Endothelial cell (in vitro differentiated cells): ENCODE measurements around the gene AKR1C1. TPM values are rescaled to one million over a fixed set of nuclear protein-coding genes. Genes with fewer than 3 reads are reported as not detected.
"Not testable (repeated sequence)": the region's sequence is repeated elsewhere in the genome, so short reads cannot be mapped to it uniquely, and the experiment has no call there.

Experiments used
- DNase-seq: peaks from one replicate; pipeline ENCODE4 v3.0.0; 2021; ENCODE audit warnings: low spot score
- H3K27ac Mint-ChIP-seq: one replicate; pipeline ENCODE4 v1.8.0; 2021; ENCODE audit warnings: mixed read lengths, inconsistent platforms; ENCODE audit not compliant: unreplicated experiment
- H3K27me3 Mint-ChIP-seq: one replicate; pipeline ENCODE4 v1.8.0; 2021; ENCODE audit warnings: mild to moderate bottlenecking, moderate library complexity, mixed read lengths, inconsistent platforms; ENCODE audit not compliant: unreplicated experiment
- H3K36me3 Mint-ChIP-seq: one replicate; pipeline ENCODE4 v1.8.0; 2021; ENCODE audit warnings: mild to moderate bottlenecking, low read depth, mixed read lengths, inconsistent platforms; ENCODE audit not compliant: unreplicated experiment
- H3K4me1 Mint-ChIP-seq: one replicate; pipeline ENCODE4 v1.8.0; 2021; ENCODE audit warnings: mild to moderate bottlenecking, mixed read lengths, inconsistent platforms; ENCODE audit not compliant: unreplicated experiment
- H3K4me3 Mint-ChIP-seq: one replicate; pipeline ENCODE4 v1.8.0; 2021; ENCODE audit warnings: mild to moderate bottlenecking, mixed read lengths, inconsistent platforms; ENCODE audit not compliant: unreplicated experiment
- H3K9me3 Mint-ChIP-seq: one replicate; pipeline ENCODE4 v1.8.0; 2021; ENCODE audit warnings: mixed read lengths, inconsistent platforms; ENCODE audit not compliant: unreplicated experiment
- CTCF ChIP-seq: fragments of 200-600 bp; sonication (generic); IDR thresholded peaks from one replicate; pipeline ENCODE4 v1.5.0; 2021; ENCODE audit warnings: antibody characterized with exemption; ENCODE audit not compliant: unreplicated experiment
- total RNA-seq: library from RNA; stranded (reverse); fragmentation: NEBNext Ultra II Directional; extraction: Animal tissue kit (Norgen Biotek cat#: 25700); gene quantifications from one replicate; pipeline ENCODE4 v1.2.1, GENCODE V29; 2021; ENCODE audit not compliant: unreplicated experiment

The AKR1C1 gene
- total RNA-seq, 1 donor from 2014 or later = 1.6 TPM

GRCh38 chr10:4941540-4942330, 21.5 kb upstream of the AKR1C1 start:
- no peak overlapping the region for H3K27ac Mint-ChIP-seq

DNA sequence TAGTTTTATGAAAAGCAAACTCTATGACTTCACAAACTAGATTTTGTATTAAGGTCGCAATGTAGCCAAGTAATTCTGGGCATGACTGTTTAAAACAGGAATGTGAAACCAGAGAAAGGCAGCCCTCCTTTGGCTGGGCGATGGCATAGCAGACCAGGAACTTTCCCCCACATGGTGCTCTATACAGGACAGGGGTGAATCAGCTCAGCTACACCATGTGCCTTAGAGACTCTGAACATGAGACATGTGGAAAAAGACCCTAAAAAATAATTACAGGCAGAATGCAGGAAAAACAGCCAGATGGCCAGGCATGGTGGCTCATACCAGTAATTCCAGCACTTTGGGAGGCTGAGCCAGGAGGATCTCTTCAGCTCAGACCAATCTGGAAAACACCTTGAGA, 20.3 kb upstream of the AKR1C1 start:
- H3K9me3 Mint-ChIP-seq, DNase-seq, H3K27ac Mint-ChIP-seq, H3K4me3 Mint-ChIP-seq, H3K4me1 Mint-ChIP-seq, H3K27me3 Mint-ChIP-seq, H3K36me3 Mint-ChIP-seq: not testable (repeated sequence)

More at GRCh38 chr10:4941540-4942330, 21.5 kb upstream of the AKR1C1 start:
- H3K9me3 Mint-ChIP-seq = no peaks in the 10 kb centered on the region
- H3K4me3 Mint-ChIP-seq = no peak overlapping the region
- TF ChIP-seq CTCF = no peak
- DNase-seq = no peak
- peaks cover 2% of the 10 kb centered on the region for H3K27me3 Mint-ChIP-seq
- H3K36me3 Mint-ChIP-seq = no peaks in the 10 kb centered on the region
- no peaks in the 10 kb centered on the region for H3K4me1 Mint-ChIP-seq

- H3K27me3 Mint-ChIP-seq, H3K36me3 Mint-ChIP-seq, H3K4me1 Mint-ChIP-seq, H3K27ac Mint-ChIP-seq, DNase-seq, H3K4me3 Mint-ChIP-seq, H3K9me3 Mint-ChIP-seq: not testable (repeated sequence)
Measured at GRCh38 chr10:4943416-4943815, 19.8 kb upstream of the AKR1C1 start.

DNA sequence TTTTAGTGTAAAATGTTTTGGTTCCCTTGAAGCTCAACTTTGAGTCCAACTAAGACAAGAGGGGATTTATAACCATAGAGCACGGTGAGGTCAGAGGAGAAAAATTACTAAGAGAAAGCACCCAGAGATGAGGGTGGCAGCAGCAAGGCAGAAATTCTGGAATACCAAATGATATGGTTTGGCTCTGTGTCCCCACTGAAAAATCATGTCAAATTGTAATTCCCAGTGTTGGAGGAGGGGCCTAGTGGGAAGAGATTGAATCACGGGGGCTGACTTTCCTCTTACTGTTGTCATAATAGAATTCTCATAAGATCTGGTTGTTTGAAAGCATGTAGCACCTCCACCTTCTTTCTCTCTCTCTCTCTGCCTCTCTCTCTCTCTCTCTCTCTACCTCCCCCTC, 19.4 kb upstream of the AKR1C1 start:
- no peak for TF ChIP-seq CTCF
- no peak overlapping the region for H3K4me3 Mint-ChIP-seq
- no peak for DNase-seq
- H3K27ac Mint-ChIP-seq = no peak overlapping the region
- no peaks in the 10 kb centered on the region for H3K36me3 Mint-ChIP-seq
- H3K9me3 Mint-ChIP-seq = no peaks in the 10 kb centered on the region
- no peaks in the 10 kb centered on the region for H3K4me1 Mint-ChIP-seq
- H3K27me3 Mint-ChIP-seq = peaks cover 2% of the 10 kb centered on the region

DNA sequence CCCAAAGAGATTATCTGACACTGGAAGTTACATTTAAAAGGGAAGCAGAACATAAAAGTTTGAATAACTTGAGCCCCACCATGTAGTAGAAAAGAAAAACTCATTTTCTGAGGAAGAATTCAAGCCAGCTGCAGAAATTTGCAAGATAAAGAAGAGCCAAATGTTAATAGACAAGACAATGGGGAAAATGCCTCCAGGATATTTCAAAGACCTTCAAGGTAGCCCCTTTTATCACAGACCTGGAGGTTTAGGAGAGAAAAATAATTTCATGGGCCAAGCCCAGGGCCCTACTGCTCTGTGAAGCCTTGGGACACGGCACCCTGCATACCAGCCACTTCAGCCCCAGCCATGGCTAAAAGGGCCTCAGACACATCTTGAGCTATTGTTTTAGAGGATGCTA, 18.4 kb upstream of the AKR1C1 start:
- Mint-ChIP-seq H3K27me3 (peaks cover 2% of the 10 kb centered on the region), H3K36me3 (no peaks in the 10 kb centered on the region), H3K9me3 (no peaks in the 10 kb centered on the region), H3K4me1 (no peaks in the 10 kb centered on the region), H3K4me3 (no peak overlapping the region), H3K27ac (no peak overlapping the region)
- TF ChIP-seq CTCF = no peak
- no peak for DNase-seq
